GM23338 (cell line): ENCODE results near the gene ACSS3. TPM values are rescaled to one million over a fixed set of nuclear protein-coding genes. Genes with fewer than 3 reads are reported as not detected.

Source experiments
- ATAC-seq: fragments of 200-7000 bp; cut with Tn5 transposase; 3 replicates; pipeline ENCODE4 v1.9.1; 2020
- DNase-seq: peaks from one replicate; pipeline ENCODE4 v3.0.0-alpha.2; 2015; ENCODE audit warnings: low spot score
- H2AFZ ChIP-seq: fragments of 200-600 bp; sonication (generic); 2 replicates; pipeline ENCODE4 v1.8.0; 2016; ENCODE audit warnings: antibody characterized with exemption, mild to moderate bottlenecking, moderate library complexity
- H3F3A ChIP-seq: fragments of 200-600 bp; sonication (generic); replicated peaks from 2 replicates; pipeline ENCODE4 v1.8.0; 2017; ENCODE audit warnings: antibody characterized with exemption, mixed run types, low read depth
- H3K27ac ChIP-seq: fragments of 200-600 bp; sonication (generic); 2 replicates; pipeline ENCODE4 v1.6.1; 2016; ENCODE audit warnings: low read depth
- H3K27me3 ChIP-seq: fragments of 200-600 bp; sonication (generic); 2 replicates; pipeline ENCODE4 v1.8.0; 2016; ENCODE audit warnings: mild to moderate bottlenecking, mixed run types, moderate library complexity; ENCODE audit not compliant: insufficient read depth
- H3K36me3 ChIP-seq: fragments of 200-600 bp; sonication (generic); 2 replicates; pipeline ENCODE4 v1.8.0; 2016; ENCODE audit warnings: mild to moderate bottlenecking; ENCODE audit not compliant: insufficient read depth
- H3K4me1 ChIP-seq: fragments of 200-600 bp; sonication (generic); 2 replicates; pipeline ENCODE4 v1.8.0; 2016; ENCODE audit warnings: mild to moderate bottlenecking, moderate library complexity; ENCODE audit not compliant: insufficient read depth
- H3K4me2 ChIP-seq: fragments of 200-600 bp; sonication (generic); 2 replicates; pipeline ENCODE4 v1.7.1; 2017; ENCODE audit warnings: mixed run types
- H3K4me3 ChIP-seq: fragments of 200-600 bp; sonication (generic); 2 replicates; pipeline ENCODE4 v1.6.1; 2016; ENCODE audit warnings: mixed run types
- H3K79me2 ChIP-seq: fragments of 200-600 bp; sonication (generic); replicated peaks from 2 replicates; pipeline ENCODE4 v1.8.0; 2017; ENCODE audit warnings: mild to moderate bottlenecking; ENCODE audit not compliant: insufficient read depth
- H3K9me2 ChIP-seq: fragments of 200-600 bp; sonication (generic); 2 replicates; pipeline ENCODE4 v1.8.0; 2017; ENCODE audit not compliant: insufficient read depth
- H4K20me1 ChIP-seq: fragments of 200-600 bp; sonication (generic); replicated peaks from 2 replicates; pipeline ENCODE4 v1.8.0; 2017; ENCODE audit warnings: mild to moderate bottlenecking; ENCODE audit not compliant: insufficient read depth
- H3K27ac Mint-ChIP-seq: 2 replicates; pipeline ENCODE4 v1.8.0; 2020; ENCODE audit warnings: inconsistent platforms, mild to moderate bottlenecking, moderate library complexity, mixed read lengths
- H3K27me3 Mint-ChIP-seq: 3 replicates; pipeline ENCODE4 v1.8.0; 2022; ENCODE audit warnings: low read depth, mild to moderate bottlenecking, moderate library complexity, mixed read lengths, inconsistent platforms; ENCODE audit not compliant: insufficient read depth, poor library complexity
- H3K36me3 Mint-ChIP-seq: 3 replicates; pipeline ENCODE4 v1.8.0; 2021; ENCODE audit warnings: low read depth, mild to moderate bottlenecking, inconsistent platforms, moderate library complexity, mixed read lengths
- H3K4me1 Mint-ChIP-seq: 3 replicates; pipeline ENCODE4 v1.8.0; 2020; ENCODE audit warnings: mild to moderate bottlenecking, inconsistent platforms, mixed read lengths
- H3K4me3 Mint-ChIP-seq: 3 replicates; pipeline ENCODE4 v1.8.0; 2021; ENCODE audit warnings: moderate library complexity, mild to moderate bottlenecking, inconsistent platforms, mixed read lengths
- H3K9me3 Mint-ChIP-seq: 3 replicates; pipeline ENCODE4 v1.8.0; 2020; ENCODE audit warnings: moderate library complexity, mild to moderate bottlenecking, inconsistent platforms, mixed read lengths
- CREB1 ChIP-seq: fragments of 250-450 bp; sonication (Bioruptor Pico); IDR thresholded peaks from 2 replicates; pipeline ENCODE4 v1.5.0; 2020; ENCODE audit warnings: low read depth, mild to moderate bottlenecking, moderate library complexity
- ETS1 ChIP-seq: IDR thresholded peaks from 2 replicates; pipeline ENCODE4 v1.6.1; 2016; ENCODE audit warnings: antibody characterized with exemption
- EZH2 ChIP-seq: fragments of 200-600 bp; sonication (generic); IDR thresholded peaks from one replicate; pipeline ENCODE4 v1.8.0; 2017; ENCODE audit warnings: antibody characterized with exemption, mild to moderate bottlenecking, low read depth; ENCODE audit not compliant: unreplicated experiment
- EZH2phosphoT487 ChIP-seq: fragments of 200-600 bp; sonication (generic); IDR thresholded peaks from one replicate; pipeline ENCODE4 v1.8.1; 2018; ENCODE audit warnings: antibody characterized with exemption; ENCODE audit not compliant: unreplicated experiment
- JUNB ChIP-seq: IDR thresholded peaks from one replicate; pipeline ENCODE4 v1.6.1; 2016; ENCODE audit warnings: antibody characterized with exemption; ENCODE audit not compliant: unreplicated experiment
- NANOG ChIP-seq: IDR thresholded peaks from 2 replicates; pipeline ENCODE4 v1.6.1; 2016; ENCODE audit warnings: antibody characterized with exemption, borderline replicate concordance
- POLR2AphosphoS5 ChIP-seq: IDR thresholded peaks from 2 replicates; pipeline ENCODE4 v1.6.1; 2016; ENCODE audit warnings: antibody characterized with exemption, low read depth
- STAT1 ChIP-seq: IDR thresholded peaks from one replicate; pipeline ENCODE4 v1.6.1; 2016; ENCODE audit warnings: antibody characterized with exemption; ENCODE audit not compliant: unreplicated experiment
- ZNF114 ChIP-seq: fragments of 250-450 bp; sonication (Bioruptor Pico); IDR thresholded peaks from 2 replicates; pipeline ENCODE4 v1.5.0; 2020; ENCODE audit warnings: mild to moderate bottlenecking, moderate library complexity
- ZNF331 ChIP-seq: fragments of 250-450 bp; sonication (Bioruptor Pico); IDR thresholded peaks from 2 replicates; pipeline ENCODE4 v1.5.0; 2020; ENCODE audit warnings: low read depth, mild to moderate bottlenecking, moderate library complexity
- polyA plus RNA-seq: library from polyadenylated mRNA; unstranded; fragments of >200 nt; fragmentation: Nextera tagmentation; extraction: Ambion mirVana; gene quantifications from 2 replicates; pipeline ENCODE4 v1.2.1, GENCODE V29; 2016
- total RNA-seq: library from RNA; depleted of rRNA; stranded (reverse); fragments of >200 nt; shearing (Covaris generic); gene quantifications from 2 replicates; pipeline ENCODE4 v1.2.3, GENCODE V29; 2014
- TF ChIP-seq, protein P1 (sequence below), 2 experiments: fragments of 200-600 bp in 1 of 2; sonication (generic) in 1 of 2; conservative IDR thresholded peaks; 2 replicates each; pipeline versions ENCODE4 v1.5.1 to v1.6.1; 2016 to 2017; ENCODE audit warnings: antibody characterized with exemption in 2 of 2, low read depth in 2 of 2, mild to moderate bottlenecking in 2 of 2, moderate library complexity in 1 of 2
- TF ChIP-seq, protein P2 (sequence below): fragments of 250-450 bp; sonication (Bioruptor Pico); IDR thresholded peaks from 2 replicates; pipeline ENCODE4 v1.5.0; 2020; ENCODE audit warnings: mild to moderate bottlenecking, moderate library complexity

The ACSS3 gene
- total and polyA plus RNA-seq, 2 experiments from 2014 or later: 7.4 to 28.9 TPM

- TF ChIP-seq, protein P1, sequence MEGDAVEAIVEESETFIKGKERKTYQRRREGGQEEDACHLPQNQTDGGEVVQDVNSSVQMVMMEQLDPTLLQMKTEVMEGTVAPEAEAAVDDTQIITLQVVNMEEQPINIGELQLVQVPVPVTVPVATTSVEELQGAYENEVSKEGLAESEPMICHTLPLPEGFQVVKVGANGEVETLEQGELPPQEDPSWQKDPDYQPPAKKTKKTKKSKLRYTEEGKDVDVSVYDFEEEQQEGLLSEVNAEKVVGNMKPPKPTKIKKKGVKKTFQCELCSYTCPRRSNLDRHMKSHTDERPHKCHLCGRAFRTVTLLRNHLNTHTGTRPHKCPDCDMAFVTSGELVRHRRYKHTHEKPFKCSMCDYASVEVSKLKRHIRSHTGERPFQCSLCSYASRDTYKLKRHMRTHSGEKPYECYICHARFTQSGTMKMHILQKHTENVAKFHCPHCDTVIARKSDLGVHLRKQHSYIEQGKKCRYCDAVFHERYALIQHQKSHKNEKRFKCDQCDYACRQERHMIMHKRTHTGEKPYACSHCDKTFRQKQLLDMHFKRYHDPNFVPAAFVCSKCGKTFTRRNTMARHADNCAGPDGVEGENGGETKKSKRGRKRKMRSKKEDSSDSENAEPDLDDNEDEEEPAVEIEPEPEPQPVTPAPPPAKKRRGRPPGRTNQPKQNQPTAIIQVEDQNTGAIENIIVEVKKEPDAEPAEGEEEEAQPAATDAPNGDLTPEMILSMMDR (conservative IDR thresholded peaks at IDR 0.05; ENCODE audit: low read depth in 2 of 2): no peak
- TF ChIP-seq NANOG: no peak
- no peak for TF ChIP-seq JUNB
- no peak for TF ChIP-seq ETS1
- TF ChIP-seq CREB1: no peak
- TF ChIP-seq EZH2phosphoT487: no peak
- TF ChIP-seq EZH2: no peak
- TF ChIP-seq ZNF114 (CRISPR knock-in tag): no peak
Observed at GRCh38 chr12:81187686-81188085, 109.8 kb downstream of the ACSS3 start (continued).

- Histone ChIP-seq H3F3A (no peaks in the 10 kb centered on the region), H4K20me1 (no peaks in the 10 kb centered on the region), H3K4me2 (no peak overlapping the region), H2AFZ (no peak overlapping the region), H3K36me3 (no peaks in the 10 kb centered on the region), H3K9me2 (no peaks in the 10 kb centered on the region), H3K4me1 (no peaks in the 10 kb centered on the region), H3K4me3 (no peak overlapping the region), H3K27me3 (no peaks in the 10 kb centered on the region), H3K79me2 (no peaks in the 10 kb centered on the region), H3K27ac (no peak overlapping the region)
- DNase-seq: no peak
- no peak for ATAC-seq
- H3K36me3 Mint-ChIP-seq: no peaks in the 10 kb centered on the region
- TF ChIP-seq JUNB (no peak), ZNF331 (CRISPR knock-in tag) (no peak), ZNF114 (CRISPR knock-in tag) (no peak), CREB1 (no peak), STAT1 (no peak), NANOG (no peak), ETS1 (no peak), EZH2 (no peak), POLR2AphosphoS5 (no peak)
- TF ChIP-seq, protein P2, sequence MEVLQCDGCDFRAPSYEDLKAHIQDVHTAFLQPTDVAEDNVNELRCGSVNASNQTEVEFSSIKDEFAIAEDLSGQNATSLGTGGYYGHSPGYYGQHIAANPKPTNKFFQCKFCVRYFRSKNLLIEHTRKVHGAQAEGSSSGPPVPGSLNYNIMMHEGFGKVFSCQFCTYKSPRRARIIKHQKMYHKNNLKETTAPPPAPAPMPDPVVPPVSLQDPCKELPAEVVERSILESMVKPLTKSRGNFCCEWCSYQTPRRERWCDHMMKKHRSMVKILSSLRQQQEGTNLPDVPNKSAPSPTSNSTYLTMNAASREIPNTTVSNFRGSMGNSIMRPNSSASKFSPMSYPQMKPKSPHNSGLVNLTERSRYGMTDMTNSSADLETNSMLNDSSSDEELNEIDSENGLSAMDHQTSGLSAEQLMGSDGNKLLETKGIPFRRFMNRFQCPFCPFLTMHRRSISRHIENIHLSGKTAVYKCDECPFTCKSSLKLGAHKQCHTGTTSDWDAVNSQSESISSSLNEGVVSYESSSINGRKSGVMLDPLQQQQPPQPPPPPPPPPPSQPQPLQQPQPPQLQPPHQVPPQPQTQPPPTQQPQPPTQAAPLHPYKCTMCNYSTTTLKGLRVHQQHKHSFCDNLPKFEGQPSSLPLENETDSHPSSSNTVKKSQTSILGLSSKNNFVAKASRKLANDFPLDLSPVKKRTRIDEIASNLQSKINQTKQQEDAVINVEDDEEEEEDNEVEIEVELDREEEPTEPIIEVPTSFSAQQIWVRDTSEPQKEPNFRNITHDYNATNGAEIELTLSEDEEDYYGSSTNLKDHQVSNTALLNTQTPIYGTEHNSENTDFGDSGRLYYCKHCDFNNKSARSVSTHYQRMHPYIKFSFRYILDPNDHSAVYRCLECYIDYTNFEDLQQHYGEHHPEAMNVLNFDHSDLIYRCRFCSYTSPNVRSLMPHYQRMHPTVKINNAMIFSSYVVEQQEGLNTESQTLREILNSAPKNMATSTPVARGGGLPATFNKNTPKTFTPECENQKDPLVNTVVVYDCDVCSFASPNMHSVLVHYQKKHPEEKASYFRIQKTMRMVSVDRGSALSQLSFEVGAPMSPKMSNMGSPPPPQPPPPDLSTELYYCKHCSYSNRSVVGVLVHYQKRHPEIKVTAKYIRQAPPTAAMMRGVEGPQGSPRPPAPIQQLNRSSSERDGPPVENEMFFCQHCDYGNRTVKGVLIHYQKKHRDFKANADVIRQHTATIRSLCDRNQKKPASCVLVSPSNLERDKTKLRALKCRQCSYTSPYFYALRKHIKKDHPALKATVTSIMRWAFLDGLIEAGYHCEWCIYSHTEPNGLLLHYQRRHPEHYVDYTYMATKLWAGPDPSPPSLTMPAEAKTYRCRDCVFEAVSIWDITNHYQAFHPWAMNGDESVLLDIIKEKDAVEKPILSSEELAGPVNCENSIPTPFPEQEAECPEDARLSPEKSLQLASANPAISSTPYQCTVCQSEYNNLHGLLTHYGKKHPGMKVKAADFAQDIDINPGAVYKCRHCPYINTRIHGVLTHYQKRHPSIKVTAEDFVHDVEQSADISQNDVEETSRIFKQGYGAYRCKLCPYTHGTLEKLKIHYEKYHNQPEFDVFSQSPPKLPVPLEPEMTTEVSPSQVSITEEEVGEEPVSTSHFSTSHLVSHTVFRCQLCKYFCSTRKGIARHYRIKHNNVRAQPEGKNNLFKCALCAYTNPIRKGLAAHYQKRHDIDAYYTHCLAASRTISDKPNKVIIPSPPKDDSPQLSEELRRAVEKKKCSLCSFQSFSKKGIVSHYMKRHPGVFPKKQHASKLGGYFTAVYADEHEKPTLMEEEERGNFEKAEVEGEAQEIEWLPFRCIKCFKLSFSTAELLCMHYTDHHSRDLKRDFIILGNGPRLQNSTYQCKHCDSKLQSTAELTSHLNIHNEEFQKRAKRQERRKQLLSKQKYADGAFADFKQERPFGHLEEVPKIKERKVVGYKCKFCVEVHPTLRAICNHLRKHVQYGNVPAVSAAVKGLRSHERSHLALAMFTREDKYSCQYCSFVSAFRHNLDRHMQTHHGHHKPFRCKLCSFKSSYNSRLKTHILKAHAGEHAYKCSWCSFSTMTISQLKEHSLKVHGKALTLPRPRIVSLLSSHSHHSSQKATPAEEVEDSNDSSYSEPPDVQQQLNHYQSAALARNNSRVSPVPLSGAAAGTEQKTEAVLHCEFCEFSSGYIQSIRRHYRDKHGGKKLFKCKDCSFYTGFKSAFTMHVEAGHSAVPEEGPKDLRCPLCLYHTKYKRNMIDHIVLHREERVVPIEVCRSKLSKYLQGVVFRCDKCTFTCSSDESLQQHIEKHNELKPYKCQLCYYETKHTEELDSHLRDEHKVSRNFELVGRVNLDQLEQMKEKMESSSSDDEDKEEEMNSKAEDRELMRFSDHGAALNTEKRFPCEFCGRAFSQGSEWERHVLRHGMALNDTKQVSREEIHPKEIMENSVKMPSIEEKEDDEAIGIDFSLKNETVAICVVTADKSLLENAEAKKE (CRISPR knock-in tag): no peak
- no peaks in the 10 kb centered on the region for H3K27me3 Mint-ChIP-seq
- H3K9me3 Mint-ChIP-seq: no peaks in the 10 kb centered on the region
- H3K27ac Mint-ChIP-seq: no peak overlapping the region
- no peak overlapping the region for H3K4me3 Mint-ChIP-seq
- peaks cover 6% of the 10 kb centered on the region for H3K4me1 Mint-ChIP-seq
Observed at GRCh38 chr12:81196595-81196994, 118.7 kb downstream of the ACSS3 start.
